ENCODE results near the gene TMEM82. TPM values are rescaled to one million over a fixed set of nuclear protein-coding genes. Genes with fewer than 3 reads are reported as not detected.

Gene TMEM82
- total and polyA plus RNA-seq, 4 experiments from 2014 or later: not detected

- ChIA-PET CTCF (ENCODE audit: partially characterized antibody) (interaction anchor here (0.7 kb wide), 2 partner anchors 124 to 187 kb away, joined by 3 to 4 read pairs; no protein-coding TSS in a partner anchor), POLR2A (ENCODE audit: partially characterized antibody) (no interaction called here)
- H3K27ac Mint-ChIP-seq: no peak overlapping the region
- Histone ChIP-seq H3K36me3 (ENCODE audit: insufficient read depth, low read length) (peaks cover 3% of the 10 kb centered on the region), H3K27me3 (ENCODE audit: insufficient read depth, low read length) (no peaks in the 10 kb centered on the region), H3K27ac (ENCODE audit: low read depth, low read length) (no peak overlapping the region), H3K4me3 (ENCODE audit: low read length in 2 of 2) (no peak overlapping the region), H3K9me3 (ENCODE audit: control insufficient read depth in 1 of 2, low read length in 2 of 2) (no peaks in the 10 kb centered on the region), H3K4me1 (ENCODE audit: insufficient read depth, low read length) (peaks cover under 1% of the 10 kb centered on the region)
- intact Hi-C loops (cut with micrococcal nuclease): no loop called here
- H3K9me3 Mint-ChIP-seq: peaks cover 0 to 1% (median 0%) of the 10 kb centered on the region in 8 donors
- H3K36me3 Mint-ChIP-seq: peaks cover 5 to 12% of the 10 kb centered on the region in 2 donors
- no peaks in the 10 kb centered on the region for H3K27me3 Mint-ChIP-seq
- no peak for DNase-seq
- no peak overlapping the region for H3K4me3 Mint-ChIP-seq
- H3K4me1 Mint-ChIP-seq: peaks cover 8 to 34% (median 11%) of the 10 kb centered on the region in 4 donors
These were observed 39.4 kb upstream of the TMEM82 start for GRCh38 chr1:15702722-15703550.

DNA sequence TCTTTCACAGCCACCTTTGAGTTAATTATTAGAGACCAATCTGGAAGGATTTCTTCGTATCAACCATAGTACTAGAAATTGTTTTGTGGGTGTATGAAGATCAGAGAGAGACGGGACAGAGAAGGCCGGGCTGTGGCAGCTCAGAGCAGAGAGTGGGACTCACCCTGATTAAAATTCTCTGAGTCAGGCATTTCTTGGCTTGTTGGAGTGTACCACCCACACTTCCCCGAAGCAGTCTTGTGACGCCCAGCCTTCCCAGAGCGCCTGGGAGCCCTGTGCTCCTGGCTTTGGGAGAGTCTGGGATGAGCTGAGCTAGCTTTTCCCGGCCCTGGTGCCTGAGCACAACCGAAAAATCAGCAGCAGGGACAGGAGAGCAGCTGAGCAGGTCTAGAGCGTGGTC lies 38.7 kb upstream of the TMEM82 start:
- DNase-seq: no peak
- H3K36me3 Mint-ChIP-seq: peaks cover 5 to 12% of the 10 kb centered on the region in 2 donors
- H3K27me3 ChIP-seq (ENCODE audit: insufficient read depth, low read length): no peaks in the 10 kb centered on the region
- H3K27ac Mint-ChIP-seq: peak overlapping the region in 1 of 7 donors; percentile 71
- no peaks in the 10 kb centered on the region for H3K9me3 ChIP-seq (ENCODE audit: control insufficient read depth in 1 of 2, low read length in 2 of 2)
- CTCF ChIA-PET (ENCODE audit: partially characterized antibody): interaction anchor here (0.6 kb wide), 1 partner anchor 8 kb away, joined by 3 read pairs; no protein-coding TSS in a partner anchor
- H3K9me3 Mint-ChIP-seq: peaks cover 0 to 1% (median 0%) of the 10 kb centered on the region in 8 donors
- no peaks in the 10 kb centered on the region for H3K27me3 Mint-ChIP-seq
- H3K4me1 Mint-ChIP-seq: peaks cover 6 to 30% (median 11%) of the 10 kb centered on the region in 4 donors
- H3K27ac ChIP-seq (ENCODE audit: low read depth, low read length): no peak overlapping the region
- POLR2A ChIA-PET (ENCODE audit: partially characterized antibody): no interaction called here
- intact Hi-C loops (cut with micrococcal nuclease): no loop called here
- H3K4me1 ChIP-seq (ENCODE audit: insufficient read depth, low read length): no peaks in the 10 kb centered on the region
- H3K4me3 ChIP-seq (ENCODE audit: low read length in 2 of 2): no peak overlapping the region
- no peak overlapping the region for H3K4me3 Mint-ChIP-seq
- peaks cover 3% of the 10 kb centered on the region for H3K36me3 ChIP-seq (ENCODE audit: insufficient read depth, low read length)

DNA sequence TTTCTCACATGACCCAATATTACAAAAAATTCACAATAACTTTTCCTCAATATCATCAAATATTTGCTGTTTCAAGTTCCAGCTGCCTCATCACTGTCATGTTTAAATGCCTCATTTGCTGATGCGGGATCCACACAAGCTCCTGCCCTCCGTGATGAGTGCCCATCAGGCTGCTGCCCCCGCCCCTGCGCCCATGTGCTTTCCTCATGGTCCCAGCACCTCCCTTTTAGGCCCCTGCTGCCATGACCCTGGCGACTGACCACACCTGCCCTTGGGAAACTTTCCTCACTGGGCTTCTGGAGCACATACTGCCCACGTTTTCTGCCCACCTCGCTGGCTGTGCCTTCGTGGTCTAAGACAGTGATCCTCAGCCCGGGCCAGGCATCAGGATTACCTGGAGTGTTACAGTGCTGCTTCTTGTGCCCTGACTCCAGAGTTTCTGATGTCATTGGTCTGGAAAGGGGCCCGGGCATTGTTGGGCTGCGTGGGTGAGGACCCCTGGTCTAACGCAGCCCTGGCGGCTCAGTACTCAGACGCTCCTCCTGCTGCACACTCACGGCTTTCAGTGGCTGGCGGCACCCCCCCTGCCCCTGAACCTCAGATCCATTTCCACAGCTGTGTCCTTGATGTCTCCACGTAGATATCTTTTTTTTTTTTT lies 37.6 kb upstream of the TMEM82 start:
- Histone ChIP-seq H3K9me3 (ENCODE audit: control insufficient read depth in 1 of 2, low read length in 2 of 2) (no peaks in the 10 kb centered on the region), H3K36me3 (ENCODE audit: insufficient read depth, low read length) (peaks cover 3% of the 10 kb centered on the region), H3K27ac (ENCODE audit: low read depth, low read length) (no peak overlapping the region), H3K4me1 (ENCODE audit: insufficient read depth, low read length) (no peaks in the 10 kb centered on the region), H3K4me3 (ENCODE audit: low read length in 2 of 2) (no peak overlapping the region), H3K27me3 (ENCODE audit: insufficient read depth, low read length) (no peaks in the 10 kb centered on the region)
- CTCF ChIA-PET (ENCODE audit: partially characterized antibody): no interaction called here
- Mint-ChIP-seq H3K36me3 (peaks cover 5 to 12% of the 10 kb centered on the region in 2 donors), H3K27me3 (no peaks in the 10 kb centered on the region), H3K4me1 (peaks cover 8 to 36% (median 13%) of the 10 kb centered on the region in 4 donors), H3K9me3 (peaks cover 0 to 1% (median 0%) of the 10 kb centered on the region in 8 donors), H3K27ac (peak overlapping the region in 1 of 7 donors; percentile 38), H3K4me3 (no peak overlapping the region)
- POLR2A ChIA-PET (ENCODE audit: partially characterized antibody): interaction anchor here (0.6 kb wide), 1 partner anchor 9 kb away, joined by 3 read pairs; no protein-coding TSS in a partner anchor
- intact Hi-C loops (cut with micrococcal nuclease): no loop called here
- no peak for DNase-seq

DNA sequence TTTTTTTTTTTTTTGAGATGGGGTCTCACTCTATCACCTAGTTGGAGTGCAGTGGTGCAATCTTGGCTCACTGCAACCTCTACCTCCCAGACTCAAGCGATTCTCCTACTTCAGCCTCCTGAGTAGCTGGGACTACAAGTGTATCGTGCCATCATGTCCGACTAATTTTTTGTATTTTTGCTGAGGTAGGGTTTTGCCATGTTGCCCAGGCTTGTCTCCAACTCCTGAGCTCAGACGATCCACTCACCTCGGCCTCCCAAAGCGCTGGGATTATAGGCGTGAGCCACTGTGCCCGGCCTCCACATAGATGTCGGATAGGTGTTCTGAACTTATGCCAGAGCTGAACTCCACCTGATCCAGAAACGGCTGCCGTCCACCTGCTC lies 37.1 kb upstream of the TMEM82 start:
- CTCF ChIA-PET (ENCODE audit: partially characterized antibody): no interaction called here
- H3K9me3 ChIP-seq (ENCODE audit: control insufficient read depth in 1 of 2, low read length in 2 of 2): no peaks in the 10 kb centered on the region
- peaks cover 5 to 12% of the 10 kb centered on the region in 2 donors for H3K36me3 Mint-ChIP-seq
- intact Hi-C loops (cut with micrococcal nuclease): no loop called here
- POLR2A ChIA-PET (ENCODE audit: partially characterized antibody): interaction anchor here (0.6 kb wide), 1 partner anchor 9 kb away, joined by 3 read pairs; no protein-coding TSS in a partner anchor
- H3K27me3 ChIP-seq (ENCODE audit: insufficient read depth, low read length): no peaks in the 10 kb centered on the region
- no peak for DNase-seq
- no peak overlapping the region for H3K27ac Mint-ChIP-seq
- H3K4me1 ChIP-seq (ENCODE audit: insufficient read depth, low read length): no peaks in the 10 kb centered on the region
- H3K4me3 ChIP-seq (ENCODE audit: low read length in 2 of 2): no peak overlapping the region
- H3K4me1 Mint-ChIP-seq: peaks cover 8 to 38% (median 13%) of the 10 kb centered on the region in 4 donors
- H3K27ac ChIP-seq (ENCODE audit: low read depth, low read length): no peak overlapping the region
- H3K4me3 Mint-ChIP-seq: no peak overlapping the region
- no peaks in the 10 kb centered on the region for H3K27me3 Mint-ChIP-seq
- peaks cover 3% of the 10 kb centered on the region for H3K36me3 ChIP-seq (ENCODE audit: insufficient read depth, low read length)
- peaks cover 0 to 1% (median 0%) of the 10 kb centered on the region in 8 donors for H3K9me3 Mint-ChIP-seq

DNA sequence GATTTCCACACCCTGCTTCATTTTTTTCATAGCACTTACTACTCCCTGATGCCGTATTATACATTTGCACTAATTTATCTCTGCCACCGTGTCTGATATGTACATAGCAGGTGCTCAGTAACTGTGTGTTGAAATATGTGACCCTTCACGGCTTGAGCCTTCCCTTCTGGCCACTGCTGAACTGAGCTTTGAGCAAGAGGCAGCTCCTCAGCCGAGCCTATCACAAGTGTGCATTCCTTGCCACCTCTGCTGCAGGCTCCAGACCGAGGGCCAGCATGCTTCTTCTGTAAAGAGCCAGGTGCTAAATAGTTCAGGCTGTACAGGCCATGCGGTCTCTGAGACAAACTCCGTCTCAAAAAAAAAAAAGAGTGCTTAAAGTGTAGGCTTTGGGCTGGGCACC lies 35.5 kb upstream of the TMEM82 start:
- CTCF ChIA-PET (ENCODE audit: partially characterized antibody): interaction anchor here (1.5 kb wide), 1 partner anchor 9 kb away, joined by 3 read pairs; no protein-coding TSS in a partner anchor
- no peak overlapping the region for H3K4me3 Mint-ChIP-seq
- Histone ChIP-seq H3K9me3 (ENCODE audit: control insufficient read depth in 1 of 2, low read length in 2 of 2) (no peaks in the 10 kb centered on the region), H3K4me3 (ENCODE audit: low read length in 2 of 2) (no peak overlapping the region), H3K27ac (ENCODE audit: low read depth, low read length) (no peak overlapping the region), H3K4me1 (ENCODE audit: insufficient read depth, low read length) (no peaks in the 10 kb centered on the region), H3K36me3 (ENCODE audit: insufficient read depth, low read length) (peaks cover 3% of the 10 kb centered on the region), H3K27me3 (ENCODE audit: insufficient read depth, low read length) (no peaks in the 10 kb centered on the region)
- intact Hi-C loops (cut with micrococcal nuclease): no loop called here
- peaks cover 5 to 12% of the 10 kb centered on the region in 2 donors for H3K36me3 Mint-ChIP-seq
- DNase-seq: no peak
- peaks cover 6 to 32% (median 11%) of the 10 kb centered on the region in 4 donors for H3K4me1 Mint-ChIP-seq
- no peaks in the 10 kb centered on the region for H3K27me3 Mint-ChIP-seq
- H3K9me3 Mint-ChIP-seq: peaks cover 0 to 1% (median 0%) of the 10 kb centered on the region in 8 donors
- peak overlapping the region in 2 of 7 donors; percentile 4 to 65 for H3K27ac Mint-ChIP-seq
- POLR2A ChIA-PET (ENCODE audit: partially characterized antibody): interaction anchor here (0.6 kb wide), 1 partner anchor 15 kb away, joined by 3 read pairs; no protein-coding TSS in a partner anchor

GRCh38 chr1:15707239-15707925 lies 34.9 kb upstream of the TMEM82 start:
- Mint-ChIP-seq H3K4me1 (peaks cover 6 to 32% (median 11%) of the 10 kb centered on the region in 4 donors), H3K9me3 (peaks cover 0 to 1% (median 0%) of the 10 kb centered on the region in 8 donors), H3K27me3 (no peaks in the 10 kb centered on the region), H3K27ac (no peak overlapping the region), H3K4me3 (no peak overlapping the region), H3K36me3 (peaks cover 5 to 12% of the 10 kb centered on the region in 2 donors)
- POLR2A ChIA-PET (ENCODE audit: partially characterized antibody): interaction anchor here (0.6 kb wide), 2 partner anchors 9 to 16 kb away, joined by 3 to 4 read pairs; no protein-coding TSS in a partner anchor
- intact Hi-C loops (cut with micrococcal nuclease): no loop called here
- CTCF ChIA-PET (ENCODE audit: partially characterized antibody): interaction anchor here (1.5 kb wide), 1 partner anchor 10 kb away, joined by 3 read pairs; no protein-coding TSS in a partner anchor
- no peak for DNase-seq
- H3K36me3 ChIP-seq (ENCODE audit: insufficient read depth, low read length): peaks cover 3% of the 10 kb centered on the region
- H3K4me1 ChIP-seq (ENCODE audit: insufficient read depth, low read length): no peaks in the 10 kb centered on the region
- no peak overlapping the region for H3K4me3 ChIP-seq (ENCODE audit: low read length in 2 of 2)
- H3K27ac ChIP-seq (ENCODE audit: low read depth, low read length): no peak overlapping the region
- no peaks in the 10 kb centered on the region for H3K9me3 ChIP-seq (ENCODE audit: control insufficient read depth in 1 of 2, low read length in 2 of 2)
- H3K27me3 ChIP-seq (ENCODE audit: insufficient read depth, low read length): no peaks in the 10 kb centered on the region
